HEK293T (cell line): ENCODE data around the gene JMJD6.

Experiments used
- CTCF ChIA-PET: fragments of 350-600 bp; formaldehyde crosslinking; extraction: SDS; loops from one replicate; lab custom pipeline; 2021; ENCODE audit warnings: antibody characterized with exemption, inconsistent platforms; lab: Yijun Ruan, JAX
- POLR2A ChIA-PET: fragments of 350-600 bp; formaldehyde crosslinking; extraction: SDS; loops from one replicate; lab custom pipeline; 2020; ENCODE audit warnings: antibody characterized with exemption, inconsistent platforms; lab: Yijun Ruan, JAX
- DNase-seq: peaks from one replicate; pipeline ENCODE4 v3.0.0; 2012; ENCODE audit warnings: mixed read lengths; ENCODE audit errors: extremely low spot score
- ARNT ChIP-seq: fragments of 450-650 bp; IDR thresholded peaks from 2 replicates; pipeline ENCODE4 v1.6.1; 2017; ENCODE audit warnings: mild to moderate bottlenecking
- BHLHE40 ChIP-seq: fragments of 450-650 bp; IDR thresholded peaks from 2 replicates; pipeline ENCODE4 v1.6.1; 2016; ENCODE audit warnings: mild to moderate bottlenecking, moderate library complexity, borderline replicate concordance
- CTBP1 ChIP-seq: fragments of 450-650 bp; IDR thresholded peaks from 2 replicates; pipeline ENCODE4 v1.6.1; 2016; ENCODE audit warnings: borderline replicate concordance
- ELF4 ChIP-seq: fragments of 450-650 bp; IDR thresholded peaks from 2 replicates; pipeline ENCODE4 v1.6.1; 2017; ENCODE audit warnings: antibody characterized with exemption
- FOXA1 ChIP-seq: fragments of 450-650 bp; IDR thresholded peaks from 2 replicates; pipeline ENCODE4 v1.6.1; 2016; ENCODE audit warnings: mild to moderate bottlenecking
- FOXK2 ChIP-seq: fragments of 450-650 bp; IDR thresholded peaks from 2 replicates; pipeline ENCODE4 v1.6.1; 2016; ENCODE audit warnings: mild to moderate bottlenecking
- FOXM1 ChIP-seq: fragments of 450-650 bp; IDR thresholded peaks from 2 replicates; pipeline ENCODE4 v1.6.1; 2017; ENCODE audit warnings: mild to moderate bottlenecking, borderline replicate concordance
- HDGF ChIP-seq: fragments of 450-650 bp; IDR thresholded peaks from 2 replicates; pipeline ENCODE4 v1.6.1; 2017; ENCODE audit warnings: antibody characterized with exemption, borderline replicate concordance
- L3MBTL2 ChIP-seq: fragments of 450-650 bp; conservative IDR thresholded peaks from 2 replicates; pipeline ENCODE4 v1.6.1; 2016; ENCODE audit warnings: mild to moderate bottlenecking
- LEF1 ChIP-seq: fragments of 450-650 bp; IDR thresholded peaks from 2 replicates; pipeline ENCODE4 v1.6.1; 2017; ENCODE audit warnings: mild to moderate bottlenecking, borderline replicate concordance
- NFRKB ChIP-seq: fragments of 450-650 bp; IDR thresholded peaks from 2 replicates; pipeline ENCODE4 v1.6.1; 2016; ENCODE audit warnings: mild to moderate bottlenecking, moderate library complexity
- PKNOX1 ChIP-seq: fragments of 450-650 bp; IDR thresholded peaks from 2 replicates; pipeline ENCODE4 v1.6.1; 2016
- SP1 ChIP-seq: fragments of 450-650 bp; IDR thresholded peaks from 2 replicates; pipeline ENCODE4 v1.6.1; 2017
- SUZ12 ChIP-seq: fragments of 450-650 bp; IDR thresholded peaks from 2 replicates; pipeline ENCODE4 v1.6.1; 2016; ENCODE audit warnings: mild to moderate bottlenecking
- TARDBP ChIP-seq: fragments of 450-650 bp; IDR thresholded peaks from 2 replicates; pipeline ENCODE4 v1.6.1; 2016
- ZNF384 ChIP-seq: fragments of 450-650 bp; IDR thresholded peaks from 2 replicates; pipeline ENCODE4 v1.6.1; 2016

The JMJD6 gene

GRCh38 chr17:76704805-76705204 is 21.6 kb downstream of the JMJD6 start:
- ChIA-PET CTCF (interaction anchor here (1.6 to 1.9 kb wide), 2 partner anchors 9 to 23 kb away, joined by 7 to 9 read pairs; no protein-coding TSS in a partner anchor), POLR2A (interaction anchor here (0.7 kb wide), 1 partner anchor 33 kb away, joined by 3 read pairs; no protein-coding TSS in a partner anchor)
- no peak for TF ChIP-seq CTBP1
- no peak for TF ChIP-seq ZNF384
- TF ChIP-seq TARDBP = no peak
- TF ChIP-seq LEF1 = no peak
- TF ChIP-seq FOXA1 = no peak
- no peak for TF ChIP-seq FOXM1
- no peak for TF ChIP-seq ELF4
- no peak for DNase-seq

- no peak for DNase-seq
- TF ChIP-seq FOXK2 (no peak), HDGF (no peak), L3MBTL2 (no peak), NFRKB (no peak), LEF1 (no peak), PKNOX1 (no peak), ZNF384 (no peak), CTBP1 (no peak), ELF4 (no peak), BHLHE40 (no peak)
- ChIA-PET POLR2A (interaction anchor here (0.6 to 1.2 kb wide), 4 partner anchors 8 to 146 kb away, joined by 3 to 4 read pairs (median 3); partner anchors contain the start of gene MXRA7), CTCF (interaction anchor here (0.6 to 1.9 kb wide), 2 partner anchors 21 to 663 kb away, joined by 3 to 9 read pairs; no protein-coding TSS in a partner anchor)
Measured at GRCh38 chr17:76702941-76703637, 23.3 kb downstream of the JMJD6 start.

GRCh38 chr17:76702076-76702475 is 24.3 kb downstream of the JMJD6 start:
- CTCF ChIA-PET = interaction anchor here (0.6 kb wide), 1 partner anchor 1016 kb away, joined by 4 read pairs; no protein-coding TSS in a partner anchor
- DNase-seq = no peak
- POLR2A ChIA-PET = interaction anchor here (1.1 to 2.6 kb wide), 6 partner anchors 8 to 145 kb away, joined by 3 to 18 read pairs (median 5); partner anchors contain the start of genes MXRA7 and SRSF2
- no peak for TF ChIP-seq L3MBTL2
- no peak for TF ChIP-seq FOXM1
- TF ChIP-seq FOXK2 = no peak
- no peak for TF ChIP-seq SP1
- no peak for TF ChIP-seq LEF1
- no peak for TF ChIP-seq SUZ12
- TF ChIP-seq FOXA1 = no peak

- POLR2A ChIA-PET = interaction anchor here (1.1 to 2.6 kb wide), 5 partner anchors 9 to 144 kb away, joined by 3 to 18 read pairs (median 5); partner anchors contain the start of genes MXRA7 and SRSF2
- DNase-seq = no peak
- CTCF ChIA-PET = interaction anchor here (1.1 kb wide), 1 partner anchor 77 kb away, joined by 4 read pairs; no protein-coding TSS in a partner anchor
- TF ChIP-seq HDGF (no peak), NFRKB (no peak), ZNF384 (no peak), ARNT (no peak), FOXK2 (no peak)
Measured at GRCh38 chr17:76701471-76701967, 24.9 kb downstream of the JMJD6 start.

GRCh38 chr17:76700617-76701470 is 25.6 kb downstream of the JMJD6 start:
- no peak for DNase-seq
- POLR2A ChIA-PET = interaction anchor here (1.1 to 2.6 kb wide), 5 partner anchors 10 to 144 kb away, joined by 3 to 18 read pairs (median 5); partner anchors contain the start of genes MXRA7 and SRSF2
- CTCF ChIA-PET = interaction anchor here (1.1 kb wide), 1 partner anchor 76 kb away, joined by 4 read pairs; no protein-coding TSS in a partner anchor
- TF ChIP-seq NFRKB (no peak), FOXM1 (no peak), L3MBTL2 (no peak), FOXA1 (no peak), ZNF384 (no peak), FOXK2 (no peak), SP1 (no peak), ELF4 (no peak), HDGF (no peak), PKNOX1 (no peak), BHLHE40 (no peak), ARNT (no peak)

- TF ChIP-seq FOXM1 = no peak
- no peak for TF ChIP-seq SP1
- TF ChIP-seq ZNF384 = no peak
- no peak for TF ChIP-seq ARNT
- TF ChIP-seq FOXA1 = no peak
- no peak for TF ChIP-seq ELF4
- no peak for TF ChIP-seq BHLHE40
- TF ChIP-seq PKNOX1 = no peak
- no peak for TF ChIP-seq HDGF
- TF ChIP-seq LEF1 = no peak
- no peak for TF ChIP-seq L3MBTL2
- no peak for TF ChIP-seq FOXK2
- TF ChIP-seq SUZ12 = no peak
- no peak for TF ChIP-seq CTBP1
- TF ChIP-seq TARDBP = no peak
- no peak for TF ChIP-seq NFRKB
- POLR2A ChIA-PET = interaction anchor here (1.0 to 3.3 kb wide), 6 partner anchors 10 to 143 kb away, joined by 3 to 18 read pairs (median 5); partner anchors contain the start of gene MXRA7
- CTCF ChIA-PET = interaction anchor here (0.8 kb wide), 1 partner anchor 27 kb away, joined by 3 read pairs; no protein-coding TSS in a partner anchor
- DNase-seq = no peak
Measured at GRCh38 chr17:76700270-76700616, 26.2 kb downstream of the JMJD6 start.
